ENCODE results near the gene SPOP. TPM values are rescaled to one million over a fixed set of nuclear protein-coding genes. Genes with fewer than 3 reads are reported as not detected.

Gene SPOP
- total RNA-seq, 1 experiment from 2014 or later, result 53.4 TPM

GRCh38 chr17:49567104-49567521, 110.8 kb downstream of the SPOP start:
- POLR2A ChIA-PET (ENCODE audit: low non-redundant PET), result no interaction called here
- Histone ChIP-seq H3K4me3 (ENCODE audit: low read depth, low read length, poor library complexity, severe bottlenecking) (no peak overlapping the region), H3K36me3 (ENCODE audit: insufficient read depth, low read length, poor library complexity, severe bottlenecking) (no peaks in the 10 kb centered on the region), H3K9me3 (ENCODE audit: low read depth, low read length, poor library complexity, severe bottlenecking) (no peaks in the 10 kb centered on the region), H3K27ac (ENCODE audit: low read depth, low read length, poor library complexity, severe bottlenecking) (no peak overlapping the region), H3K27me3 (replicated peaks; ENCODE audit: insufficient read depth, low read depth, low read length, poor library complexity) (no peaks in the 10 kb centered on the region), H3K4me1 (ENCODE audit: insufficient read depth, low read length, poor library complexity, severe bottlenecking) (peaks cover 3% of the 10 kb centered on the region)
- intact Hi-C loops (cut with micrococcal nuclease; ENCODE audit: unreplicated experiment), result no loop called here
- CTCF ChIA-PET, result interaction anchor here (0.6 to 1.3 kb wide), 17 partner anchors 10 to 431 kb away, joined by 3 to 15 read pairs (median 3); partner anchors contain the start of genes FAM117A, SLC35B1 and SPOP
- BruUV-seq (replicated peaks), result no TSS peak
- DNase-seq (ENCODE audit: low spot score), result no peak
- no peak for TF ChIP-seq EZH2 (IDR thresholded peaks at IDR 0.05; ENCODE audit: borderline replicate concordance, low read depth, low read length, poor library complexity, severe bottlenecking)
- no peak for TF ChIP-seq CTCF (conservative IDR thresholded peaks at IDR 0.05; ENCODE audit: low read depth, low read length)

- ChIA-PET POLR2A (ENCODE audit: low non-redundant PET) (no interaction called here), CTCF (interaction anchor here (1.3 to 1.5 kb wide), 2 partner anchors 10 kb away, joined by 5 to 7 read pairs; no protein-coding TSS in a partner anchor)
- Histone ChIP-seq H3K27me3 (replicated peaks; ENCODE audit: insufficient read depth, low read depth, low read length, poor library complexity) (no peaks in the 10 kb centered on the region), H3K36me3 (ENCODE audit: insufficient read depth, low read length, poor library complexity, severe bottlenecking) (no peaks in the 10 kb centered on the region), H3K27ac (ENCODE audit: low read depth, low read length, poor library complexity, severe bottlenecking) (no peak overlapping the region), H3K4me3 (ENCODE audit: low read depth, low read length, poor library complexity, severe bottlenecking) (no peak overlapping the region), H3K4me1 (ENCODE audit: insufficient read depth, low read length, poor library complexity, severe bottlenecking) (peaks cover 3% of the 10 kb centered on the region), H3K9me3 (ENCODE audit: low read depth, low read length, poor library complexity, severe bottlenecking) (no peaks in the 10 kb centered on the region)
- no TSS peak for BruUV-seq (replicated peaks)
- DNase-seq (ENCODE audit: low spot score), result no peak
- intact Hi-C loops (cut with micrococcal nuclease; ENCODE audit: unreplicated experiment), result no loop called here
- TF ChIP-seq EZH2 (IDR thresholded peaks at IDR 0.05; ENCODE audit: borderline replicate concordance, low read depth, low read length, poor library complexity, severe bottlenecking), result no peak
- TF ChIP-seq CTCF (conservative IDR thresholded peaks at IDR 0.05; ENCODE audit: low read depth, low read length), result no peak
Measured at GRCh38 chr17:49566668-49567071, 111.2 kb downstream of the SPOP start.

- H3K36me3 ChIP-seq (ENCODE audit: insufficient read depth, low read length, poor library complexity, severe bottlenecking), result no peaks in the 10 kb centered on the region
- peaks cover 3% of the 10 kb centered on the region for H3K4me1 ChIP-seq (ENCODE audit: insufficient read depth, low read length, poor library complexity, severe bottlenecking)
- no peak overlapping the region for H3K4me3 ChIP-seq (ENCODE audit: low read depth, low read length, poor library complexity, severe bottlenecking)
- TF ChIP-seq CTCF (conservative IDR thresholded peaks at IDR 0.05; ENCODE audit: low read depth, low read length), result no peak
- no peak for TF ChIP-seq EZH2 (IDR thresholded peaks at IDR 0.05; ENCODE audit: borderline replicate concordance, low read depth, low read length, poor library complexity, severe bottlenecking)
- BruUV-seq (replicated peaks), result no TSS peak
- ChIA-PET POLR2A (ENCODE audit: low non-redundant PET) (no interaction called here), CTCF (interaction anchor here (1.5 kb wide), 1 partner anchor 9 kb away, joined by 7 read pairs; no protein-coding TSS in a partner anchor)
- intact Hi-C loops (cut with micrococcal nuclease; ENCODE audit: unreplicated experiment), result no loop called here
- H3K27ac ChIP-seq (ENCODE audit: low read depth, low read length, poor library complexity, severe bottlenecking), result no peak overlapping the region
- H3K27me3 ChIP-seq (replicated peaks; ENCODE audit: insufficient read depth, low read depth, low read length, poor library complexity), result no peaks in the 10 kb centered on the region
- no peak for DNase-seq (ENCODE audit: low spot score)
- H3K9me3 ChIP-seq (ENCODE audit: low read depth, low read length, poor library complexity, severe bottlenecking), result no peaks in the 10 kb centered on the region
Measured at GRCh38 chr17:49565948-49566491, 111.9 kb downstream of the SPOP start.

All from A673 (cell line).